Measurements from ENCODE around the gene HM13. TPM values are rescaled to one million over a fixed set of nuclear protein-coding genes. Genes with fewer than 3 reads are reported as not detected.

The HM13 gene
- polyA plus RNA-seq, 2 of the 4 experiments (the other 2 are of a cell fraction) = 164 to 178 TPM

GRCh38 chr20:31547720-31548298, 33.6 kb downstream of the HM13 start (continued):
- TF ChIP-seq MAX (IDR thresholded peaks at IDR 0.05) (no peak), HOXB5 (CRISPR knock-in tag; IDR thresholded peaks at IDR 0.05) (no peak), ZSCAN20 (CRISPR knock-in tag; IDR thresholded peaks at IDR 0.05) (no peak), PBX3 (IDR thresholded peaks at IDR 0.05) (no peak)

- H3K27ac ChIP-seq = no peak overlapping the region
- no peak for FAIRE-seq
- H3K9me3 ChIP-seq = no peaks in the 10 kb centered on the region
- CTCF ChIA-PET = interaction anchor here (1.0 to 31.2 kb wide), 3 partner anchors 8 to 58 kb away, joined by 3 to 966 read pairs (median 549); partner anchors contain the start of gene ID1
- DNase-seq (ENCODE audit: low read depth in 1 of 2, low spot score in 1 of 2) = no peak
- peaks cover 2% of the 10 kb centered on the region; the same call in 1 of the 3 replicates for H3K4me1 ChIP-seq
- POLR2A ChIA-PET = interaction anchor here (1.0 kb wide), 1 partner anchor 8 kb away, joined by 9 read pairs; no protein-coding TSS in a partner anchor
- ATAC-seq = 0 out of 6 replicates have a peak, but pooled peaks of 1 of the 2 experiments have one; percentile 12
- WGBS (ENCODE audit: missing lambda C conversion rate) = 91% methylated on average over 10 of the region's 11 CpGs
- no peak overlapping the region for H3K4me2 ChIP-seq
- TF ChIP-seq KDM5A (IDR thresholded peaks at IDR 0.05) (no peak), HOXB13 (CRISPR knock-in tag; IDR thresholded peaks at IDR 0.05; ENCODE audit: low read depth) (no peak), HEYL (CRISPR knock-in tag; IDR thresholded peaks at IDR 0.05) (no peak), BHLHE40 (IDR thresholded peaks at IDR 0.05; ENCODE audit: low read depth, low read length) (no peak), NFE2L2 (conservative IDR thresholded peaks at IDR 0.05; ENCODE audit: low read length) (no peak), FOSB (CRISPR knock-in tag; IDR thresholded peaks at IDR 0.05) (no peak), JUN (IDR thresholded peaks at IDR 0.05) (no peak), USF2 (IDR thresholded peaks at IDR 0.05) (no peak), MYC (IDR thresholded peaks at IDR 0.05; ENCODE audit: borderline replicate concordance, low read length) (no peak), HES2 (IDR thresholded peaks at IDR 0.05) (no peak), RARB (CRISPR knock-in tag; IDR thresholded peaks at IDR 0.05) (no peak), ESRRA (IDR thresholded peaks at IDR 0.05; ENCODE audit: borderline replicate concordance, low read length) (no peak)
- H3K4me3 ChIP-seq = no peak overlapping the region
These were observed 34.7 kb downstream of the HM13 start for GRCh38 chr20:31548820-31549512.

- FAIRE-seq (no peak), ATAC-seq (no peak), DNase-seq (ENCODE audit: low read depth in 1 of 2, low spot score in 1 of 2) (no peak)
- H3K9me3 ChIP-seq = no peaks in the 10 kb centered on the region
- H3K4me2 ChIP-seq = no peak overlapping the region
- ChIA-PET POLR2A (interaction anchor here (1.0 kb wide), 1 partner anchor 8 kb away, joined by 9 read pairs; no protein-coding TSS in a partner anchor), CTCF (interaction anchor here (1.0 to 31.2 kb wide), 3 partner anchors 8 to 58 kb away, joined by 3 to 966 read pairs (median 549); partner anchors contain the start of gene ID1)
- no peak overlapping the region for H3K4me3 ChIP-seq
- no peaks in the 10 kb centered on the region for H3K4me1 ChIP-seq
- no peak overlapping the region for H3K27ac ChIP-seq
- no peak for TF ChIP-seq USF2 (IDR thresholded peaks at IDR 0.05)
- no peak for TF ChIP-seq EHMT2 (IDR thresholded peaks at IDR 0.05; ENCODE audit: low read depth)
- TF ChIP-seq TFCP2L1 (CRISPR knock-in tag; IDR thresholded peaks at IDR 0.05) = no peak
- TF ChIP-seq GATA3 (IDR thresholded peaks at IDR 0.05; ENCODE audit: borderline replicate concordance) = no peak
- no peak for TF ChIP-seq PBX3 (IDR thresholded peaks at IDR 0.05)
- TF ChIP-seq EHF (CRISPR knock-in tag; IDR thresholded peaks at IDR 0.05) = no peak
- no peak for TF ChIP-seq KDM1A (IDR thresholded peaks at IDR 0.05; ENCODE audit: low read depth)
- no peak for TF ChIP-seq SMC3 (IDR thresholded peaks at IDR 0.05)
- TF ChIP-seq NPAS2 (CRISPR knock-in tag; IDR thresholded peaks at IDR 0.05; ENCODE audit: borderline replicate concordance) = no peak
- TF ChIP-seq RARB (CRISPR knock-in tag; IDR thresholded peaks at IDR 0.05) = no peak
- no peak for TF ChIP-seq HOXB13 (CRISPR knock-in tag; IDR thresholded peaks at IDR 0.05; ENCODE audit: low read depth)
- no peak for TF ChIP-seq ZC3H11A (IDR thresholded peaks at IDR 0.05)
- TF ChIP-seq POLR2AphosphoS2 (conservative IDR thresholded peaks at IDR 0.05; ENCODE audit: low read length) = no peak
- TF ChIP-seq ATOH8 (CRISPR knock-in tag; IDR thresholded peaks at IDR 0.05; ENCODE audit: low read depth) = no peak
- no peak for TF ChIP-seq NR3C1 (IDR thresholded peaks at IDR 0.05)
- no peak for TF ChIP-seq MYC (IDR thresholded peaks at IDR 0.05; ENCODE audit: borderline replicate concordance, low read length)
- no peak for TF ChIP-seq ZFP36 (IDR thresholded peaks at IDR 0.05; ENCODE audit: borderline replicate concordance, partially characterized antibody)
- TF ChIP-seq CBX2 (IDR thresholded peaks at IDR 0.05; ENCODE audit: borderline replicate concordance, low read depth) = no peak
- WGBS (ENCODE audit: missing lambda C conversion rate) = 90% methylated on average over 5 of the region's 5 CpGs
These were observed 35.3 kb downstream of the HM13 start for GRCh38 chr20:31549513-31549880.

All from A549 (cell line).